Liver (tissue), 9 donors: ENCODE results near the gene EML5. TPM values are rescaled to one million over a fixed set of nuclear protein-coding genes. Genes with fewer than 3 reads are reported as not detected.

Experiments used
- DNase-seq: peaks from one replicate; pipeline ENCODE4 v3.0.0-alpha.2; 2017; ENCODE audit warnings: low spot score
- H3K27ac ChIP-seq, 2 donors: one replicate each; pipeline ENCODE4 v1.7.0; 2013; ENCODE audit warnings: inconsistent platforms in 2 of 2, low read length in 2 of 2, control low read depth in 1 of 2, low read depth in 1 of 2, mild to moderate bottlenecking in 1 of 2
- H3K27me3 ChIP-seq, 4 donors: one replicate each; pipeline versions ENCODE4 v1.6.1 to v1.7.0; 2013; ENCODE audit warnings: low read length in 3 of 4, inconsistent platforms in 1 of 4, mild to moderate bottlenecking in 1 of 4, moderate library complexity in 1 of 4; ENCODE audit not compliant: control insufficient read depth in 4 of 4, insufficient read depth in 4 of 4
- H3K36me3 ChIP-seq, 4 donors: one replicate each; pipeline versions ENCODE4 v1.6.1 to v1.7.0; 2013; ENCODE audit warnings: low read length in 3 of 4, mild to moderate bottlenecking in 3 of 4, low read depth in 1 of 4, moderate library complexity in 1 of 4; ENCODE audit not compliant: control insufficient read depth in 4 of 4, insufficient read depth in 3 of 4
- H3K4me1 ChIP-seq, 4 donors: one replicate each; pipeline versions ENCODE4 v1.6.1 to v1.7.0; 2013; ENCODE audit warnings: low read length in 3 of 4, mild to moderate bottlenecking in 3 of 4, moderate library complexity in 1 of 4; ENCODE audit not compliant: control insufficient read depth in 4 of 4, insufficient read depth in 4 of 4
- H3K4me3 ChIP-seq, 3 donors: one replicate each; pipeline versions ENCODE4 v1.6.1 to v1.7.0; 2013; ENCODE audit warnings: low read length in 3 of 3, control low read depth in 1 of 3, low read depth in 1 of 3, mild to moderate bottlenecking in 1 of 3
- H3K9ac ChIP-seq, 2 donors: one replicate each; pipeline ENCODE4 v1.7.0; 2013; ENCODE audit warnings: low read length in 2 of 2, mild to moderate bottlenecking in 2 of 2, moderate library complexity in 2 of 2, control low read depth in 1 of 2, low read depth in 1 of 2
- H3K9me3 ChIP-seq, 4 donors: one replicate each; pipeline versions ENCODE4 v1.6.1 to v1.7.0; 2013; ENCODE audit warnings: low read length in 3 of 4; ENCODE audit not compliant: control insufficient read depth in 4 of 4
- FOXA1 ChIP-seq: IDR thresholded peaks from 2 replicates; pipeline ENCODE4 v1.6.1; 2016; ENCODE audit warnings: antibody characterized with exemption
- FOXA2 ChIP-seq: IDR thresholded peaks from 2 replicates; pipeline ENCODE4 v1.6.1; 2016; ENCODE audit warnings: antibody characterized with exemption
- GABPA ChIP-seq, 2 donors: IDR thresholded peaks in 1 of 2; conservative IDR thresholded peaks in 1 of 2; 2 replicates each; pipeline ENCODE4 v1.6.1; 2016; ENCODE audit warnings: antibody characterized with exemption in 2 of 2, mild to moderate bottlenecking in 1 of 2, moderate library complexity in 1 of 2
- HNF4A ChIP-seq, 2 donors: conservative IDR thresholded peaks; 2 replicates each; pipeline ENCODE4 v1.6.1; 2016; ENCODE audit warnings: antibody characterized with exemption in 2 of 2, mild to moderate bottlenecking in 2 of 2
- HNF4G ChIP-seq: IDR thresholded peaks from 2 replicates; pipeline ENCODE4 v1.6.1; 2016; ENCODE audit warnings: antibody characterized with exemption
- JUND ChIP-seq, 2 donors: IDR thresholded peaks; 2 replicates each; pipeline ENCODE4 v1.6.1; 2016; ENCODE audit warnings: antibody characterized with exemption in 2 of 2
- MAX ChIP-seq: IDR thresholded peaks from 2 replicates; pipeline ENCODE4 v1.6.1; 2016; ENCODE audit warnings: antibody characterized with exemption
- NR2F2 ChIP-seq: IDR thresholded peaks from 2 replicates; pipeline ENCODE4 v1.6.1; 2016; ENCODE audit warnings: antibody characterized with exemption
- REST ChIP-seq: IDR thresholded peaks from 2 replicates; pipeline ENCODE4 v1.6.1; 2016; ENCODE audit warnings: antibody characterized with exemption, mild to moderate bottlenecking
- RXRA ChIP-seq, 2 donors: IDR thresholded peaks; 2 replicates each; pipeline ENCODE4 v1.6.1; 2017 to 2018; ENCODE audit warnings: antibody characterized with exemption in 2 of 2, mild to moderate bottlenecking in 1 of 2
- SP1 ChIP-seq: IDR thresholded peaks from 2 replicates; pipeline ENCODE4 v1.6.1; 2018; ENCODE audit warnings: antibody characterized with exemption, mild to moderate bottlenecking
- TAF1 ChIP-seq: conservative IDR thresholded peaks from 2 replicates; pipeline ENCODE4 v1.6.1; 2016; ENCODE audit warnings: antibody characterized with exemption, mild to moderate bottlenecking
- YY1 ChIP-seq: IDR thresholded peaks from 2 replicates; pipeline ENCODE4 v1.6.1; 2016; ENCODE audit warnings: antibody characterized with exemption, mild to moderate bottlenecking
- ZBTB33 ChIP-seq: IDR thresholded peaks from 2 replicates; pipeline ENCODE4 v1.6.1; 2016; ENCODE audit warnings: antibody characterized with exemption
- WGBS: extraction: QIAGEN DNeasy Blood & Tissue Kit; methylation state at CpG from one replicate; pipeline ENCODE4 v1.1.7; 2013; 5-methylcytosine and 5-hydroxymethylcytosine counted together
- polyA plus RNA-seq, 2 donors: library from polyadenylated mRNA; stranded (reverse) in 1 of 2; unstranded in 1 of 2; fragments of 200-250 nt in 1 of 2; fragments of >200 nt in 1 of 2; fragmentation: Nextera tagmentation in 1 of 2; extraction: Ambion mirVana in 1 of 2; gene quantifications; one replicate each; pipeline versions ENCODE4 v1.2.1 to v1.2.3, GENCODE V29; 2013 to 2015
- total RNA-seq, 2 donors: library from RNA; depleted of rRNA; stranded (reverse); fragments of >200 nt; gene quantifications; one replicate each; pipeline ENCODE4 v1.2.3, GENCODE V29; 2014
- TF ChIP-seq, protein P1 (sequence below): fragments of 150-350 bp; IDR thresholded peaks from 2 replicates; pipeline ENCODE4 v1.5.1; 2017; ENCODE audit warnings: improper control_type of control experiment, low read depth, low read length; ENCODE audit not compliant: missing input control
- donor health status: healthy.
- donor health status: healthy.
- donor health status: healthy.
- donor health status: healthy.
- donor health status: healthy.

The EML5 gene
- total and polyA plus RNA-seq, 4 donors = 0.09 to 3.8 (median 0.55) TPM

GRCh38 chr14:88791252-88791621 is 1.5 kb downstream of the EML5 start:
- TF ChIP-seq REST = no peak
- no peak for TF ChIP-seq GABPA (IDR thresholded peaks at IDR 0.05 in 1 of 2, conservative IDR thresholded peaks at IDR 0.05 in 1 of 2)
- TF ChIP-seq, protein P1, sequence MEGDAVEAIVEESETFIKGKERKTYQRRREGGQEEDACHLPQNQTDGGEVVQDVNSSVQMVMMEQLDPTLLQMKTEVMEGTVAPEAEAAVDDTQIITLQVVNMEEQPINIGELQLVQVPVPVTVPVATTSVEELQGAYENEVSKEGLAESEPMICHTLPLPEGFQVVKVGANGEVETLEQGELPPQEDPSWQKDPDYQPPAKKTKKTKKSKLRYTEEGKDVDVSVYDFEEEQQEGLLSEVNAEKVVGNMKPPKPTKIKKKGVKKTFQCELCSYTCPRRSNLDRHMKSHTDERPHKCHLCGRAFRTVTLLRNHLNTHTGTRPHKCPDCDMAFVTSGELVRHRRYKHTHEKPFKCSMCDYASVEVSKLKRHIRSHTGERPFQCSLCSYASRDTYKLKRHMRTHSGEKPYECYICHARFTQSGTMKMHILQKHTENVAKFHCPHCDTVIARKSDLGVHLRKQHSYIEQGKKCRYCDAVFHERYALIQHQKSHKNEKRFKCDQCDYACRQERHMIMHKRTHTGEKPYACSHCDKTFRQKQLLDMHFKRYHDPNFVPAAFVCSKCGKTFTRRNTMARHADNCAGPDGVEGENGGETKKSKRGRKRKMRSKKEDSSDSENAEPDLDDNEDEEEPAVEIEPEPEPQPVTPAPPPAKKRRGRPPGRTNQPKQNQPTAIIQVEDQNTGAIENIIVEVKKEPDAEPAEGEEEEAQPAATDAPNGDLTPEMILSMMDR = no peak
- TF ChIP-seq HNF4G = no peak
- TF ChIP-seq MAX = no peak
- TF ChIP-seq RXRA (IDR thresholded peaks at IDR 0.05) = no peak
- no peak for TF ChIP-seq ZBTB33
- TF ChIP-seq YY1 = no peak
- TF ChIP-seq FOXA2 = no peak
- TF ChIP-seq TAF1 = no peak
- peaks cover 4 to 9% (median 6%) of the 10 kb centered on the region in 4 donors for H3K4me1 ChIP-seq
- no peak overlapping the region for H3K9ac ChIP-seq
- no peak for DNase-seq
- H3K27me3 ChIP-seq = no peaks in the 10 kb centered on the region
- 67% methylated on average over 3 of the region's 3 CpGs for WGBS
- no peaks in the 10 kb centered on the region for H3K9me3 ChIP-seq
- no peak overlapping the region for H3K27ac ChIP-seq
- no peak overlapping the region for H3K4me3 ChIP-seq
- H3K36me3 ChIP-seq = no peaks in the 10 kb centered on the region

GRCh38 chr14:88790501-88791251 is 2.1 kb downstream of the EML5 start:
- no peak for TF ChIP-seq FOXA2
- no peak for TF ChIP-seq FOXA1
- no peak for TF ChIP-seq JUND (IDR thresholded peaks at IDR 0.05)
- no peak for TF ChIP-seq REST
- TF ChIP-seq MAX = no peak
- no peak for TF ChIP-seq NR2F2
- TF ChIP-seq ZBTB33 = no peak
- TF ChIP-seq HNF4A (conservative IDR thresholded peaks at IDR 0.05) = no peak
- TF ChIP-seq SP1 = no peak
- H3K27me3 ChIP-seq = no peaks in the 10 kb centered on the region
- H3K9me3 ChIP-seq = no peaks in the 10 kb centered on the region
- no peak overlapping the region for H3K27ac ChIP-seq
- no peaks in the 10 kb centered on the region for H3K36me3 ChIP-seq
- 94% methylated on average over 5 of the region's 5 CpGs for WGBS
- DNase-seq = no peak
- H3K4me3 ChIP-seq = no peak overlapping the region
- H3K4me1 ChIP-seq = peaks cover 4 to 9% (median 6%) of the 10 kb centered on the region in 4 donors
- H3K9ac ChIP-seq = no peak overlapping the region
